ENCODE data around the gene CCDC92. TPM values are rescaled to one million over a fixed set of nuclear protein-coding genes. Genes with fewer than 3 reads are reported as not detected.

CCDC92 gene, protein sequence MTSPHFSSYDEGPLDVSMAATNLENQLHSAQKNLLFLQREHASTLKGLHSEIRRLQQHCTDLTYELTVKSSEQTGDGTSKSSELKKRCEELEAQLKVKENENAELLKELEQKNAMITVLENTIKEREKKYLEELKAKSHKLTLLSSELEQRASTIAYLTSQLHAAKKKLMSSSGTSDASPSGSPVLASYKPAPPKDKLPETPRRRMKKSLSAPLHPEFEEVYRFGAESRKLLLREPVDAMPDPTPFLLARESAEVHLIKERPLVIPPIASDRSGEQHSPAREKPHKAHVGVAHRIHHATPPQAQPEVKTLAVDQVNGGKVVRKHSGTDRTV
- total RNA-seq: 3.9 and 4.8 TPM in 2 replicates

DNA sequence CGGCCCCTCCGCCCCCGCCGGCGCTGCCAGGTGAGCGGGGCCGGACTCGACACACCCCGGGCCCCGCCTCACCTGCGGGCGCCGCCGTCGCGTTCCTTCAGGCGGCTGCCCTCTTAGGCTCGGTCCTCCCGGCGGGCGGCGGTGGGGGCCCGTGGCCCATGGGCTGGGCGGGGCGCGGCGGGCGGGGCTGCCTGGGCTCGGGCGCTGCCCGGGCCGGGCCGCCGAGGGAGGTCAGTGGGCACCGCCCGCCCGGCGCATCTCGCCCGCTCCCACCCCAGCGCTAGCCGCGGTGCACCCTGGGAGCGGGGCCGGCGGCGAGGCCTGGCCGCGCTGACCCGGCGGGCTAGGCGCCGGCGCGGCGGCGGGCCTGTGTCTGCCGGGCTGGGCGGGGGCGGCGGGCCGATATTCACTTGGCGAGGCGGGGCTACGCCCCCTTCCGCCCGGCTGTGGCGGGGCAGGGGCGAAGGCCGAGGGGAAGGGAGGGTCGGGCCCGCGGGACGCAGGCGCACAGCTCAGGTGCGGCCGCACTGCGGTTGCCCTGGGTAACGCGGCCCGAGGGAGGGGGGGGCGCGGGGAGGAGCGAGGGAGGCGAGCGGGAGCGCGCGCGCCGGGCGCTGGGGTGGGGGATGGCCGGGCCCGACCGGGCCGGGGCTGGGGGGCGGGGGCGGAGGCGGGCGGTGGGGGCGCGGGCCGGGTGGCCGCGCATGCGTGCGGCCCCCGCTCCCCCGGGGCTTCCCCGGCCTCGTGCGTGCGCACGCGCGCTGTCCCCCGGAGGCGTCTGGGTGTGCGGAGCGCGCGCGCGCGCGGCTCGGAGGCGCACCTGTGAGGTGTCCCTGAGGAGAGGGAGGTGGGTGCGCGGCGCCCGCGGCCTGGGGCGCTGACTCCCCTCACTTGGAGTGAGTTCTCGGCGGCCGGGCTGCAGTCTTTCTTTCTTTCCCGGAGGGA lies at the start of gene CCDC92, which contains the start of gene ZNF664:
CCDC92 (minus strand) TSS at position 375 of the 945 bp plus-strand sequence. CDS start 28,526 bp downstream, outside the sequence.
ZNF664 (plus strand) TSS at position 759 of the 945 bp plus-strand sequence. CDS start 38,930 bp downstream, outside the sequence.
- peak; percentile 93 to 96 for DNase-seq (ENCODE audit: low read depth in 2 of 2)

GRCh38 chr12:124022161-124022560 lies 49.5 kb upstream of the CCDC92 start:
- DNase-seq (ENCODE audit: low read depth in 2 of 2): no peak

- DNase-seq (ENCODE audit: low read depth in 2 of 2): no peak
These were observed 48.4 kb upstream of the CCDC92 start for GRCh38 chr12:124021007-124021406.

GRCh38 chr12:124020514-124020949 lies 47.9 kb upstream of the CCDC92 start:
- no peak for DNase-seq (ENCODE audit: low read depth in 2 of 2)

DNA sequence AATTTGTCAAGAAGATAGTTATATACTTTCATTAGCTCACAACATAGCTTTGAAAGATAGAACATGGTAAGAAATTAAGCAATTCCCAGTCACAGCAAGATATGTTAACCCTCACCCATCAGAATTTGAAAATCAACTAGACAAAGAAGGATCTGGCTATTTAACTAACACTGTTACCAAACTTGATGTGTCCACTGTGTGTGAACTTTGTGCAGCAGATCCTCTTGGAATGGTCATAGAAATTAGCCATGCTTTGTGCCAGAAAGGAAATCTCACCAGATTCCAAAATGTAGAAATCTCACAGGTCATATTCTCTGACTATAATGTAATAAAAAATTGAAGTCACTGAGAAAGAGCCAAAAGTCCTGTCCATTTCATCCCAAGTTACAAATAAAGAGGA lies 46.5 kb upstream of the CCDC92 start:
- no peak for DNase-seq (ENCODE audit: low read depth in 2 of 2)

DNA sequence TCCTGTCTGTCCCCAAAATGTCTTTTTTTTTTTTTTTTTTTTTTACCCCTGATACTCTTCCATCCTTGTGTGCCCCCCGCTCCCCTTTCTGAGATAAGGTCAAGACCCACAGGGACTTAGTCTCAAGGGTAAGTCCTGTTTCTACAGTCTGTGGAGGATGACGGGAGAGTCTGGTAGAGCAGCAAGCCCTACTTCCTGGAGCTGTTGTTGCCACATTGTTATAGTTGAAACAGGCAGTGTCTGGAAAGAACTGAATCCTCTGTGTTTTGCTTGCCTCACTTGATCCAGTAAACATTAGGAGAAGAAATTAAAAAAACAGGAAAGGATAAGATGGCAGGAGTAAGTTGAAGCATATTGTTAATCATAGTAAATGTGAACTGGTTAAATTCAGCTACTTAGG lies 45.9 kb upstream of the CCDC92 start:
- peak in 1 of 2 donors; percentile 17 for DNase-seq (ENCODE audit: low read depth in 2 of 2)

DNA sequence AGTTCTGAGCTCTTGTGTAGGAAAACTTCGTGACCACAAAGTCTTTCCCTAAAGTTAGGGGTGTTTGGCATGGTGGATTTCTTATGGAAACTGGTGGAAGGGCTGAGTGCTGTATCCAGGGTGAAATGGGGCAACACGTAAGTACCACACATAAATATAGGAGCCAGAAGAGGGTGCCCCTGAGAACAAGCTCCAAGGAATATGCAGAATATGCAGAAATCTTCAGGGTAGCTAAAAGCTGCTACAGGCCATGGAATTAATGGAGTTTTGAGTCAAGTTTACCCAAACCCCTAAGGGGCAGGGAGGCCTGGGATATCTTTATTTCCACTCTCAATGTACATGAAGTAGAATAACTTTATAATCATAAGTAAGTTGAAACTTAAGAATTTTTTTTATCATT lies 44.4 kb upstream of the CCDC92 start:
- DNase-seq (ENCODE audit: low read depth in 2 of 2): no peak

GRCh38 chr12:124015494-124016461 lies 43.1 kb upstream of the CCDC92 start:
- no peak for DNase-seq (ENCODE audit: low read depth in 2 of 2)

DNA sequence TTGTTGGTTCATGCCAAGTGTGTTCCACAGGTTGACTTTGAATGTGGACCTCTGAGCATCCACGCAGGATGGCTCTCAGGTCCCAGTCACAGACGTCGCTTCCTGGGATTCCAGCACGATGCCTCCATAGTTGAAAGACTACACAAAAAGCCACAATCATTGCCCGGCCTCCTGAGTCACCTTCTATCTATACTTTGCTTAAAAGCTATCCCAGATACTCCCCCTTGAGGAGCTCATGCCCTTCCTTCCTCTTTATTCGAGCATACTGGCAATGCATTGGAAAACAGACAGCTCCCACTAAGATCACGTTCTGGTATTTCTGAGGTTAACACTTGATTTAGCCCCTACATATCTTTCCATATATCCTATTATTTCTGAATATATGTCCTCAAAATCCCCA lies 40.4 kb upstream of the CCDC92 start:
- no peak for DNase-seq (ENCODE audit: low read depth in 2 of 2)

DNA sequence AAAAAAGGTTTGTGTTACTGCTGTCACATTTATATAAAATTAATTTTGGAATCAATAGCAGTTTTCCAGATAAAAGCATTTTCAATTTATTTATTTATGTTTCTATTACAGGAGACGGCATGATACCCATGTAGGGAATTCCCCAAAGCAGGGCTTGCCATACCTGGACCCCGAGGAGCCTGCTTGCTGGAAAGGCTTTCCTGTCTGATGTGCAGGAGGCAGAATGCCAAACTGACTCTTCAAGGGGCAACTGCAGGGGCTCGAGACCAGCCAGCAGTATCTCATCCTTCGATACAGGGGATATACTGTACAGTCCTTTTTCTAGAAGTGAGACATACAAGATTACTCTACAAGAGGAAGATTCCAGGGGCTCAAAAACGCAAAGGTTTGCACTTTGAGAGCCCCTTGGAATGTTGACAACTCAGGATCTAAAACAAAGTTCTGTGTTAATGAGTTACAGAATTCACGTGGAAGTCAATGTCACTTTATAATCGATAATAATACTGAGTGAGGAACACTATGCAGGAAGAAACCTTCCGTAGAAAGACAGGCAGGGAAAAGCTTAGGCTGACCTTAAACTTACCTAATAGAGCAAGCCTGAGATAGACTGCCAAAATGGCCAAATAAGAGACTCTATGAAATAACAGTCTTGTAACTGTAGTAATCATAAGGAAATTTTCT lies 38.9 kb upstream of the CCDC92 start:
- no peak for DNase-seq (ENCODE audit: low read depth in 2 of 2)

DNA sequence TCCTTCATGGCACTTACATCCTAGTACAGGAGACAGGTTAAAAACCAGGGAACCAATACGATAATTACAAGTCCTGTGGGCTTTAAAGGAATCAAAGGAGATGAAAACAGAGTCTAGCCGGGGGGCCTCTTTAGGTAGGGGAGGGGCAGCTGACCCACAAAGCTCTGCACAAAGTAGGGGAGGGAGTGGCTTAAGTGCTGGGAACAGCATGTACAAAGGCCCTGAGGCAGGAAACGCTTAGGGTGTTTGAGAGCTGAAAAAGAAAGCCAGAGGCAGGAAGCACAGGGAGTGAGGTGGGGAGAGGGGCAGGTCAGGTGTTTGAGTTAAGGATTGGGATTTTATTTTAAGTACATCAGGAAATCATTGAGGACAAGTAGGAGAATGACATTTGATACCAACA lies 38.1 kb upstream of the CCDC92 start:
- no peak for DNase-seq (ENCODE audit: low read depth in 2 of 2)

- no peak for DNase-seq (ENCODE audit: low read depth in 2 of 2)
These were observed 37.1 kb upstream of the CCDC92 start for GRCh38 chr12:124009781-124010180.

DNA sequence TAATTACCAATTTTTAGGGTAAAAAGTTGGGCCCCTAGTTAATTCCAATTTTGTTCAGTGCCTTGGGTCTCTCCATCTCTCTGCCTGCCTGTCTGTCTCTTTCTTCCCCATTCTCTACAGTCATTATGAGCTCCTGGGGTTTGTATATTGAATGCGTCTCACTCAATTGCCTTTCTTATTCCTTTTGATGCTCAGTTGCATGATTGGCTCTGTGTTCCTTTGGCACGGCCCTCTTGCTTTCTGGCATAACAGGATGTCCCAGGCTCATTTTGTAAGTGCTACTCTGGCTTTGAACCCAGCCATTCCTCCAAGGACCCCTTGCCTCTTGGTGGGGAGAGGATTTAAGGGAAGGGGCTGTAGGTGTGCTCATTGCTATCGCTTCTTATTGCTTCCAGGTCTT lies 36.0 kb upstream of the CCDC92 start:
- no peak for DNase-seq (ENCODE audit: low read depth in 2 of 2)

GRCh38 chr12:124007826-124008570 lies 35.4 kb upstream of the CCDC92 start:
- no peak for DNase-seq (ENCODE audit: low read depth in 2 of 2)

- DNase-seq (ENCODE audit: low read depth in 2 of 2): no peak
These were observed 34.4 kb upstream of the CCDC92 start for GRCh38 chr12:124006846-124007713.

- no peak for DNase-seq (ENCODE audit: low read depth in 2 of 2)
These were observed 33.6 kb upstream of the CCDC92 start for GRCh38 chr12:124006085-124006845.

GRCh38 chr12:124004233-124004875 lies 31.7 kb upstream of the CCDC92 start:
- no peak for DNase-seq (ENCODE audit: low read depth in 2 of 2)

- no peak for DNase-seq (ENCODE audit: low read depth in 2 of 2)
These were observed 30.0 kb upstream of the CCDC92 start for GRCh38 chr12:124002654-124003053.
